ENCODE data around the gene VCAN.

GRCh38 chr5:83542839-83543238 lies 71.3 kb downstream of the VCAN start:
- TF ChIP-seq EZH2 (IDR thresholded peaks at IDR 0.05; ENCODE audit: borderline replicate concordance, insufficient read depth, low read length, poor library complexity, severe bottlenecking) (no peak), CTCF (IDR thresholded peaks at IDR 0.05; ENCODE audit: poor library complexity, severe bottlenecking) (no peak), REST (IDR thresholded peaks at IDR 0.05; ENCODE audit: borderline replicate concordance) (no peak), MXI1 (conservative IDR thresholded peaks at IDR 0.05; ENCODE audit: poor library complexity, severe bottlenecking) (no peak), RAD21 (conservative IDR thresholded peaks at IDR 0.05) (no peak), EP300 (conservative IDR thresholded peaks at IDR 0.05; ENCODE audit: poor library complexity, severe bottlenecking) (no peak), POLR2AphosphoS5 (IDR thresholded peaks at IDR 0.05) (no peak), SMC3 (conservative IDR thresholded peaks at IDR 0.05; ENCODE audit: poor library complexity) (no peak)

Data from neural cell (in vitro differentiated cells).